ENCODE data around the gene HSPG2. TPM values are rescaled to one million over a fixed set of nuclear protein-coding genes. Genes with fewer than 3 reads are reported as not detected.

Gene HSPG2
- total and polyA plus RNA-seq, 9 of the 15 experiments (the other 6 are each of a cell fraction or from before 2014, with no cell fraction given), result 0.14 to 160 (median 15.7) TPM

DNA sequence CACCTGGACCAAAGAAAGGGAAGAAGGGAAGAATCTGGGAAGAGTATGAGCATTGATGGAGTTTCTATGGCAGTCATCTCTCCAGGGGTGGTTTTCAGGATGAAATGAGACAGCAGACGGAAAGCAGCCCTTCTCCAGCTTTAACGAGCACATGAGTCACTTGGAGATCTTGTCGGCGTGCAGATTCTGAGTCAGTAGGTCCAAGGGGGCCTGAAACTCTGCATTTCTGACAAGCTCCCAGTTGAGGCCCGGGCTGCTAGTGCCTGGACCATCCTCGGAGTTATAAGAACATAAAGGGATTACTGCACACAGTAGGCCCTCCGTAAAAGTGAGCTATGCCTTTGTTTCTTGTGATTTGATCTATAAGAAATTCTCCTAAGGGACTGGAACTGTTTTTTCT lies 17.6 kb downstream of the HSPG2 start (continued):
- TF ChIP-seq, protein P1, sequence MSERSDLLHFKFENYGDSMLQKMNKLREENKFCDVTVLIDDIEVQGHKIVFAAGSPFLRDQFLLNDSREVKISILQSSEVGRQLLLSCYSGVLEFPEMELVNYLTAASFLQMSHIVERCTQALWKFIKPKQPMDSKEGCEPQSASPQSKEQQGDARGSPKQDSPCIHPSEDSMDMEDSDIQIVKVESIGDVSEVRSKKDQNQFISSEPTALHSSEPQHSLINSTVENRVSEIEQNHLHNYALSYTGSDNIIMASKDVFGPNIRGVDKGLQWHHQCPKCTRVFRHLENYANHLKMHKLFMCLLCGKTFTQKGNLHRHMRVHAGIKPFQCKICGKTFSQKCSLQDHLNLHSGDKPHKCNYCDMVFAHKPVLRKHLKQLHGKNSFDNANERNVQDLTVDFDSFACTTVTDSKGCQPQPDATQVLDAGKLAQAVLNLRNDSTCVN (CRISPR knock-in tag; IDR thresholded peaks at IDR 0.05), result no peak
- TF ChIP-seq GTF2E2 (tag; IDR thresholded peaks at IDR 0.05) (no peak), PRDM10 (IDR thresholded peaks at IDR 0.05; ENCODE audit: partially characterized antibody) (no peak), FOXK1 (CRISPR knock-in tag; IDR thresholded peaks at IDR 0.05; ENCODE audit: borderline replicate concordance) (no peak), ZNF41 (CRISPR knock-in tag; conservative IDR thresholded peaks at IDR 0.05) (0 out of 2 replicates have a peak, but pooled peaks have one; percentile 20), CBFB (CRISPR knock-in tag; IDR thresholded peaks at IDR 0.05) (no peak), HDAC6 (IDR thresholded peaks at IDR 0.05; ENCODE audit: low read depth, low read length) (no peak), ZNF695 (CRISPR knock-in tag; IDR thresholded peaks at IDR 0.05) (no peak), ZC3H8 (IDR thresholded peaks at IDR 0.05) (no peak), CGGBP1 (CRISPR knock-in tag; IDR thresholded peaks at IDR 0.05) (0 out of 2 replicates have a peak, but pooled peaks have one; percentile 14), ZNF134 (CRISPR knock-in tag; conservative IDR thresholded peaks at IDR 0.05) (no peak), ZZZ3 (IDR thresholded peaks at IDR 0.05) (no peak), ZNF239 (CRISPR knock-in tag; IDR thresholded peaks at IDR 0.05) (no peak), POU5F1 (IDR thresholded peaks at IDR 0.05; ENCODE audit: borderline replicate concordance, low read depth, low read length, partially characterized antibody) (no peak), CHCHD3 (CRISPR knock-in tag; IDR thresholded peaks at IDR 0.05) (no peak), ZNF212 (CRISPR knock-in tag; IDR thresholded peaks at IDR 0.05) (no peak), ZNF699 (CRISPR knock-in tag; IDR thresholded peaks at IDR 0.05; ENCODE audit: insufficient replicate concordance) (no peak)
- TF ChIP-seq, protein P2, sequence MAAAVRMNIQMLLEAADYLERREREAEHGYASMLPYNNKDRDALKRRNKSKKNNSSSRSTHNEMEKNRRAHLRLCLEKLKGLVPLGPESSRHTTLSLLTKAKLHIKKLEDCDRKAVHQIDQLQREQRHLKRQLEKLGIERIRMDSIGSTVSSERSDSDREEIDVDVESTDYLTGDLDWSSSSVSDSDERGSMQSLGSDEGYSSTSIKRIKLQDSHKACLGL (CRISPR knock-in tag; IDR thresholded peaks at IDR 0.05; ENCODE audit: borderline replicate concordance, poor library complexity, severe bottlenecking), result no peak
- TF ChIP-seq, protein P3, sequence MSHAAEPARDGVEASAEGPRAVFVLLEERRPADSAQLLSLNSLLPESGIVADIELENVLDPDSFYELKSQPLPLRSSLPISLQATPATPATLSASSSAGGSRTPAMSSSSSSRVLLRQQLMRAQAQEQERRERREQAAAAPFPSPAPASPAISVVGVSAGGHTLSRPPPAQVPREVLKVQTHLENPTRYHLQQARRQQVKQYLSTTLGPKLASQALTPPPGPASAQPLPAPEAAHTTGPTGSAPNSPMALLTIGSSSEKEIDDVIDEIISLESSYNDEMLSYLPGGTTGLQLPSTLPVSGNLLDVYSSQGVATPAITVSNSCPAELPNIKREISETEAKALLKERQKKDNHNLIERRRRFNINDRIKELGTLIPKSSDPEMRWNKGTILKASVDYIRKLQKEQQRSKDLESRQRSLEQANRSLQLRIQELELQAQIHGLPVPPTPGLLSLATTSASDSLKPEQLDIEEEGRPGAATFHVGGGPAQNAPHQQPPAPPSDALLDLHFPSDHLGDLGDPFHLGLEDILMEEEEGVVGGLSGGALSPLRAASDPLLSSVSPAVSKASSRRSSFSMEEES (CRISPR knock-in tag; IDR thresholded peaks at IDR 0.05), result no peak
- TF ChIP-seq, protein P4, sequence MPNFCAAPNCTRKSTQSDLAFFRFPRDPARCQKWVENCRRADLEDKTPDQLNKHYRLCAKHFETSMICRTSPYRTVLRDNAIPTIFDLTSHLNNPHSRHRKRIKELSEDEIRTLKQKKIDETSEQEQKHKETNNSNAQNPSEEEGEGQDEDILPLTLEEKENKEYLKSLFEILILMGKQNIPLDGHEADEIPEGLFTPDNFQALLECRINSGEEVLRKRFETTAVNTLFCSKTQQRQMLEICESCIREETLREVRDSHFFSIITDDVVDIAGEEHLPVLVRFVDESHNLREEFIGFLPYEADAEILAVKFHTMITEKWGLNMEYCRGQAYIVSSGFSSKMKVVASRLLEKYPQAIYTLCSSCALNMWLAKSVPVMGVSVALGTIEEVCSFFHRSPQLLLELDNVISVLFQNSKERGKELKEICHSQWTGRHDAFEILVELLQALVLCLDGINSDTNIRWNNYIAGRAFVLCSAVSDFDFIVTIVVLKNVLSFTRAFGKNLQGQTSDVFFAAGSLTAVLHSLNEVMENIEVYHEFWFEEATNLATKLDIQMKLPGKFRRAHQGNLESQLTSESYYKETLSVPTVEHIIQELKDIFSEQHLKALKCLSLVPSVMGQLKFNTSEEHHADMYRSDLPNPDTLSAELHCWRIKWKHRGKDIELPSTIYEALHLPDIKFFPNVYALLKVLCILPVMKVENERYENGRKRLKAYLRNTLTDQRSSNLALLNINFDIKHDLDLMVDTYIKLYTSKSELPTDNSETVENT (CRISPR knock-in tag; IDR thresholded peaks at IDR 0.05), result no peak
